ENCODE data around the gene PSMA6.
"Not testable (repeated sequence)": the region's sequence is repeated elsewhere in the genome, so short reads cannot be mapped to it uniquely, and the experiment has no call there.

Gene PSMA6

DNA sequence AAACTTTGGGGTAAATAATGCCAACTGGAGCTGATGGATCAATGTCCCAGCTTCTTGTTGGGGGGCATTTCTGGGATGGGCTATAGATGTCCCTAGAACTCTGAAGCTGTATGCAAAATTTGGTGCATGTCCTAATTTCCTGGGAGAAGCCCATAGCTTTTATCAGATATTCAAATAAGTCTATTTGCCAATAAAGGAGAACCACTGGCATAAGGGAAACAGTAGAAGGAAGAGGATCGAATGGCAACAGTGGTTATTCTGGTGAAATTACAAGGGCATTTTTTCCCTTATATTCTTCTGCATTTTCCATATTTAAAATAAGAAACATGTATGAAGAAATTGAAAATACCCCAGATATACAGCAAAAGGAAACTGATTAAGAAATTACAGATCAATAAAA lies 34.2 kb downstream of the PSMA6 start:
- DNase-seq (ENCODE audit: low spot score) = no peak

GRCh38 chr14:35331605-35332516 lies 39.7 kb downstream of the PSMA6 start:
- no peak for DNase-seq (ENCODE audit: low spot score)

DNA sequence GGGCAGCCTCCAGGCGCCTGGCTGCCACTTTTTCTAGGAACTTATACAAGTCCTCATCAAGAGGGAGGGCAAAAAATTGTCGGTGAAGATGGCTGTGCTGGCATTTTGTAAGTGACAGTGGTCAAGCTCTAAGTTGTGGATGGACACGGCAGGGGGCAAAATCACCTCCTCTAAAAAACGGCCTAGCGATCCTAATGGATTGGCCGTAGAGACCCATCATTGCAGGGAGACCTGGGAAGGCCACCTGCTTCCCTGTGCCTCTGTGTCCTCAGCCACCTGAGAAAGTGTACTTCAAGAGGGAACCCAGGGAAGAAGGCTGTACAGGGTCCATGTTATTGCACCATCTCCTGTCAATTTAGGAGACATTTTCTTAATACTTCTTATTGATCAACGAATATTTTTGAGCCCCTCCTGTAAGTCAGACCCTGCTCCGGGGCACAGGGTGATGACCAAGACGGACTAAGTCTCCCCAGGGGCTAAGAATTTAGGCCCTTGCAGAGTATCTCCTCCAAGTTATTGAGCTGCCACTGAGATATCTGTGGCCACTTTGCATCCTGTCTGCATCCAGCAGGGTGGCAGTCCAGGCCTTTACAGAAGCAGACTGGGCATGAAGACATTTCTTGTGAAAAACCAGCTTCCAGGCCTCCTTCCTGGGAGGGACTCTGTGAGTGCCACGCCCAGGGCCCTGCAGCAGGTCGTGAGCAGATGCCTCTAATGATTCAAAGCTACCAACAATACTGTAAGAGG lies 40.5 kb downstream of the PSMA6 start:
- no peak for DNase-seq (ENCODE audit: low spot score)

GRCh38 chr14:35333264-35333730 lies 41.1 kb downstream of the PSMA6 start:
- no peak for DNase-seq (ENCODE audit: low spot score)

DNA sequence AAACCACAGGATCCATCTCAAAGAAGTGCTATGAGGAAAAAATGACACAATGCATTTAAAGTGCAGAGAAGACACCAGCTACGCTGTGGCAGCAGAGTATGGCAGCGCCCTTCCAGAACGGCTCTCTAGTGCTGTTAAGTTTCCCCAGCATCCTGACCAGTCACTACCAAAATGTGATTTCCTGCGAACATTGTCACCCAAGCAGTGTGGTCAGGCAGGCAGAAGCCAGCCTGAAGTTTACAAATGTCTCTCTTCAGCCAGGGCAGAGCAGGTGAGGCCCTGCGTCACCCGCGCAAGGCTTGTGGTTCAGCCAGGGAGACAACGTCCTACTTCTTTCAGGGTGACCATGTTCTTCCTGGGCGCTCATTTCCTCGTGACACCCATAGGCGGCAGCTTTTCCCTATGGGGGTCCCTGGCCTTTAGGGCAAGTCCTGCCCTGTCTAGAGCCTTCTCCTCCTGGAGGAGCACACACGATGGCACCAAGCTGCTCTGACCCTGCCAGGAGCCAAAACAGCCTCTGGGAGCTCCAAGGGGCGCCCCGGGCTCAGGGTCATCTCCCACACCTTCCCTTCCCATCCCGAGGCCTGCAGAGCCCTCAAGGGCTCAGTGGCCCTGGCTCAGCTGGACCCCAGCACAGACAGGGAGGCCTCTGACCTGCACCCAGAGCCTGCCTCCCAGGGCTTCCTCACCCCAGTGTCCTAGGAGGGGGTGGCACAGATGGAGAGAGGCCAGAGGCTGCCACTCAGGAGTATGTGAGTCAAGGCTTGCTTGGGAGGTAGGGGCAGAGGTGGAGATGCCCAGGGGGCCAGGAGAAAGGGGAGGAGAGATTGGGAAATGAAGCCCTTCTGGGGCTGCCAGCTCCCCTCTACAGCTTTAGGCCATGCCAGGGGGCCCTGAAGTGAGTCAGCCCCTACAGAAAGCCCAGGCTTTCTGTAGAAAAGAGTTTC lies 41.9 kb downstream of the PSMA6 start:
- DNase-seq (ENCODE audit: low spot score) = no peak

DNA sequence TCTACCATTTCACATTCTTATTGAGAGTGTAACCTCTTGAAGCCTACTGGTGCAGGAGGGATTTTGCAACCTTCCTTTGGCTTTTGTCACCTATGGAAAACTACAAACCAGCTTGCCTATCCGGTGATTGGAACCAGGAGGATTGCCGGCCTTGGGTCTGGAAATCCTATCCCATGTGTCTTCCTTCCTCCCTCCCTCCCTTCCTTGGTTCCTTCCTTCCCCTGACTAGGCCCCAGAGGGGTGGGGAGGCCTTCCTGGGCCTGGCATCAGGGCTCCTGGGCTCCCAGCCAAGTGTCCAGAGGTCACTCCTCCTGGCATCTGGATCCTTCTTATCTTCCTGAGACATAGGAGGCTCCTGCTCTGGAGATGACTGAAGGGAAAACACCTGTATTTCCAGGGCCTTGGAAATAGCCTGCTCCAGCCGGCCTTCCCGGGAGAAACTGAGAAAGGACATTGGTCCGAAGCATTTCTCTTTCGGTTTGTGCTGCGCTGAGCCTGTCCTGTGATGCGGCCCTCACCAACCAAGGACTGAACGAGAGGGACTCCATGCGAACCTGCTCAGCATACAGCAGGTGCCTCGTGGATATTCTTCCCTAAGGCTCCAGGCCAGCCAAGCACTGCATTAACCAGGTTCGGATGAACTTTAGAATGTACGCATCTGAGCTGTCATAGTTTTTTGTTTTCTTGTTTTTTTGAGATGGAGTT lies 43.4 kb downstream of the PSMA6 start:
- DNase-seq (ENCODE audit: low spot score) = no peak

- not testable (repeated sequence) for DNase-seq (ENCODE audit: low spot score)
These were observed 44.0 kb downstream of the PSMA6 start for GRCh38 chr14:35336171-35336493.

DNA sequence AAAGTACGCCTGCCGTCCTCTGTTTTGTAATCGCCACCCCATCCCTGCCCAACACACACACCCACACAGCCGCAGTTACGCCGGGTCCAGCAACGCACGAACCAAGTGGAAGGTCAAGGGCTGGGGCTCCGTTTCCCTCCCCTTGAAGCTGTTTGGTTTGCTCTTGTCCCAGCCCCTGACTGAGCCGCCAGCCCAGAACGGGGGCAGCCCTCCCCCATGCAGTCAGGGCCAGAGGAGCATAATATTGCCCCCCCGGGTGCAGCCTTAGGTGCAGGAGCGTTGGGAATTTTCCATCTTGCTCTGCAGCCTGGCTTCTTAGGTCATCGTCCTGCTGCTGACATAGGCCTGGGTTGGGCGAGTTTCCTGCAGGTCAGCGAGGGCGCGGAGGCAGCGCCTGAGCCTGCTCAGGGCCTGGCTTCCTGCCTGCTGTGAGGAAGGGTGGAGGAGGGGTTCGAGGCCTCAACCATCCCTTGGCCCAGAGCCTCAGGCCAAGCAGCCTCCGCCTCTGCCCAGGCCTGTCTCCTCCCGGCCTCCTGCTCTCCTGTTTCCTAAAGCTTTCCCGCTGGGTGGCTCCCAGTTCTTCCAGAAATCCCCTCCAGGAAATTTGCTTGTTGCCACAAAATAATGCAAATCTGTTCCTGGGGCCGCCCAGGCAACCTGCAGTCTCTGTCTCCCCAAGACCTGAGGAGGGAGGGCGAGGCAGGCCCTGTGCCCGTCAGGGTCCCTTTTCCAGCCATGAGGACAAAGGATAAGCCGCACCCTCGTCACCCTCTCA lies 44.5 kb downstream of the PSMA6 start:
- no peak for DNase-seq (ENCODE audit: low spot score)

DNA sequence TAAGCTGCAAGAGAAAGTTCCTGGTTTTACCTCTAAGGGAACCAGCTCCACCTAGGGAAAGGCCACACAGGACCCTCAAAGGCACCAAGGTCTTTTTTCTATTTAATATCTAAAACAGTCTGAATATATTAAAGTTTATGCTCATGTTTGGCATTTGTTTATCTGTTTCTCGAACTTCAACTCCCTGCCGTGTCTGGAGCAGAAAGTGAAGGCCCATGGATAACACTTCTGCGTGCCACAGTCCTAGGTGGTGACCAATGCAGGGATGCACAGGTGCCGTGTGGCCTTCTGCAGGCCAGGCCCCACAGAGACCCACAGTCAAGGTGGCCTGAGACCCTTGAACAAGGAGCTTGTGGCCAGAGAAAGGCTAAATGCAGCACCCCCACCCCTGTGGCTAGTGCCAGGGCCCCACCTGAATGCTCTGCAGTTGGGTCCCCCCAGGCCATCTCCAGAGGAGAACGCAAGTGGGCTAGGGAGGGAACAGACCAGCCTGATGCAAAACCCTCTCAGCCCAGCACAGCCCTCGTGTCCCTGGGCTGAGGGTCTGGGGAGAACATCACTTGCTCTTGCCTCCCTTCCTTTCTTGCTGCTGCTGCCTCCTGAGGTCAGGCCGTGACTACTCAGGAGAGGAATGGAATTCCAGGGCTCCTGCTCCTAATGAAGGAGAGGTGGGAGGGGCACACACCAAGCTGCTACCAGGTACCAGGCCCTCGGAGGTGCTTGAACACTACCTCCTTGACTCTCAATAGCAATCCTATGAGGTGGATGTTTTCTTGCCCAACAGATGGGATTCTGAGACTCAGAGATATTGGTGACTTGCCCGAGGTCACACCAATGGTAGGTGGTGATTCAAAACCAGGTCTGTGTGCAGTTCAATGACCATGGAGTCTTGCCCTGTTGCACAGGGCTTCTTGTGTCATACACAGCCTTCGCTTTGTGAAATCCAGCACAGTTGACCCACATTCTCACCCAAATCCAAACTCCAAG lies 45.4 kb downstream of the PSMA6 start:
- DNase-seq (ENCODE audit: low spot score) = no peak

DNA sequence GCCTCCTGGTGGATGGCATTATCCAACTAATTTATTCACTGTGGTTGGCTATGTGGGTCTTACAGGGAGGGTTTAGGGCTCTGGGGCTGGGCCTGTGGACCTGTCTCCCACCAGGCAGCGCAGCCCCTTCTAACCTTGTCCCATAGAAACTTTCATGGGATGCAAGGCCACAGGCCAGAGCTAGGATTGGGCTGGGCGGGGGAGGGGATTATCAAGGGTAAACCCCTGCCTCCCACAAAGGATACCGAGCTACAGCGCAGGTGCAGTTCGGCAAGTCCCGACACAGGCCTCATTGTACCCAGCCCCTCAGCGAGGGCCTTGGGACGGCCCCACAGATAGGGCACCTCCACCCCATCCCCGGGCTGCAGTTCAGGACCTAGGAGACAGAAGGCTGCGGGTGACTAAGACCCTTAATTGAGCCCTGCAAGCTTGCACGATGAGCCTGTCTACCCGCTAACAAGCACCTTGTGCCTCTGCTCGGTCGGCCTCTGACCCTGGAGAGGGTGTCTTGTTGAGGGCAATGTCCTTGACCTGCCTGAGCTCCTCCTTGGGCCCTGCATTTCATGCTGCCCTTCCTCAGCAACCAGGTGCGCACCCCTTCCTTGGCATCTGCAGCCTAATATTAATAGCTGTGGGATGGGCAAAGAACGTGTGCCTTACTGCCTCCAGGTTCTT lies 46.7 kb downstream of the PSMA6 start:
- no peak for DNase-seq (ENCODE audit: low spot score)

DNA sequence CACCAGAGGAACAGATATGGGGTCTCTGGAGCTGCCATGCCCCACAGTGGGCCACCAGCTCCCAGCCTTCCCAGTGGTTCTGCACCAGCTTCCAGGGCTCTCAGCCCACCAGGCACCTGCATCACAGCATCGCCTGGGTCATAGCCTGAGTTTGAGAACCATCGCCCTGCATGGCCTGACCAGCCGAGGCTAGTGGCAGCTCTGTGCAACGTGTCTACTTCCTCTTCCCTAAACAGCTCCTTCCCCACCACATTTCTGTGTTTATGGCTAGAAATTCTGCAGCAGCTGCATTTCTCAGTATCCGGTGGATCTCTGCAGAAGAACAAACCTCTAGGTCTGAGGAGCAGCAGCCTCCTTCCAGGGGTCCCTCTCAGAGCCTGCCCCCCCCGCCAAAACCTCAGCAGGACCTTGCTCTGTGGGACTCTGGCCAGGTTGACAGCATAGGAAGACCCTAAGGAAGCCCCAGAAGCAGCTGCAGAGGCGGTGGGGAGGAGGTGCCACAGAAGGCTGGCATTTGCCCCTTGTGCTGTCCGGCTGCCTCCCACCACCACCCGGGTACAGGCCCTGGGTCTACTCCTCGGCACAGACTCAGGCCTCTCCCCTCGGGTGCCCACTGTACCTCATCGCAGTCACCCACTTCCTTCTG lies 47.7 kb downstream of the PSMA6 start:
- no peak for DNase-seq (ENCODE audit: low spot score)

DNA sequence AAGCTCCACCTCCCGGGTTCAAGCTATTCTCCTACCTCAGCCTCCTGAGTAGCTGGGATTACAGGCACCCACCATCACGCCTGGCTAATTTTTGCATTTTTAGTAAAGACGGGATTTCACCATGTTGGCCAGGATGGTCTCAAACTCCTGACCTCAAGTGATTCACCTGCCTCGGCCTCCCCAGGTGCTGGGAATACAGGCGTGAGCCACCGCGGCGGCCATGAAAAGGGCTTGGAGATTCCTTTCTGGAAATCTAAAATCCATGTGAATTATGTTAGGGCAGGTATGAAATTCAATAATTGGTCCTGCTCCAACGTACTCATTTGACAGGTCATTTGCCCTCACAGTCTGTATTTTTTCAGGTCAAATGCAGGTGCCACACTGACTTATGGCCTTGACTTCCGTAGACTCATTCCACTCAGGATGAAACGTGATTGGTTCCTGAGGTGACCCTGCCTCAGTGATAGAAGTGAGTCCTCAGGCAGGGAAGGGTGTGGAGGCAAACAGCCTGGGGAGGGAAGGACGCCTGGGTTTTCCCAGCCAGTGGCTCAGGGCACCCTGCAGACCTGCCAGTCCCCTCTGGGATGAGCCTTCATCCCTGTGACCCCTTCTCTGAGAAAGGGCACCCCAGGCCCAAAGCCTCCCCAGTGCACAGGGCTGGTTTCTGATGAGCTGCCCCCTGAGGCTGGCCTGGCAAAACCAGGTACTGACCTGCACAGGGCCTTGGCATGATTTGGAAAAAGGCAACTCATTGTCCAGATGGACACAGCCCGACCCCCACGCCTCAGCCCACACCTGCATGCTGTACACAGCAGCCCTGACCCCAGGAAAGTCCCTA lies 48.7 kb downstream of the PSMA6 start:
- no peak for DNase-seq (ENCODE audit: low spot score)

DNA sequence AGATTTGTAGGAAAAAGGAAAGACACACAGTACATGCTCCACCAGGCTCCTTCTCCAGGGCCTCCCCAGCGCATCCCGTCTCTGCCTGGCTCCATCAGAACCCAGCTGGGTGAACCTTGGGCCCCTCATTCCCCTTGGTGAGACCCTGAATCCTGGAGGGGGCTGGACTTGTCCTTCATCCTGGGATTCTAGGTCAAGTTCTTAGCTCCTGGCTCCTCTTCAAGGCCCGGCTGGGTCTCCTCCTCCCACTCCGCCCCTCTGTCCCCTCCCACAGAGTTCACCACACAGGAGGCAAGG lies 49.2 kb downstream of the PSMA6 start:
- no peak for DNase-seq (ENCODE audit: low spot score)

- DNase-seq (ENCODE audit: low spot score) = peak; percentile 56
These were observed 49.7 kb downstream of the PSMA6 start for GRCh38 chr14:35341751-35342488.

GRCh38 chr14:35342489-35343010 lies 50.4 kb downstream of the PSMA6 start:
- DNase-seq (ENCODE audit: low spot score) = no peak

- no peak for DNase-seq (ENCODE audit: low spot score)
These were observed 51.5 kb downstream of the PSMA6 start for GRCh38 chr14:35343702-35344101.

Data from cerebellar cortex (tissue), 1 donor.